Spleen (tissue), 7 donors: Measurements from ENCODE around the gene ELP5.

Experiments used
- POLR2A ChIP-seq, 3 donors: fragments of 450-650 bp; IDR thresholded peaks; one replicate each; pipeline ENCODE4 v1.5.1; 2017; ENCODE audit warnings: antibody characterized with exemption in 3 of 3, mild to moderate bottlenecking in 1 of 3
- POLR2AphosphoS5 ChIP-seq, 3 donors: sonication (generic); formaldehyde crosslinking; IDR thresholded peaks; one replicate each; pipeline ENCODE4 v1.5.1; 2017; ENCODE audit warnings: antibody characterized with exemption in 3 of 3
- TF ChIP-seq, protein P1 (sequence below), 11 experiments: fragments of 200-600 bp in 7 of 11; fragments of 450-650 bp in 4 of 11; sonication (generic) in 4 of 11; IDR thresholded peaks in 8 of 11; conservative IDR thresholded peaks in 3 of 11; 1 replicate in 7 of 11; 2 replicates in 4 of 11; pipeline versions ENCODE4 v1.4.0 to v1.8.0; 2016 to 2021; ENCODE audit warnings: antibody characterized with exemption in 11 of 11, inconsistent platforms in 4 of 11, mild to moderate bottlenecking in 1 of 11
- donor health status: DM: no; HTN: no; CAD: no; lungs with moderate emphysema.
- donor health status: DM: no; HTN: no; CAD: no.
- donor health status: DM: no; HTN: no; CAD: no.

- TF ChIP-seq, protein P1, sequence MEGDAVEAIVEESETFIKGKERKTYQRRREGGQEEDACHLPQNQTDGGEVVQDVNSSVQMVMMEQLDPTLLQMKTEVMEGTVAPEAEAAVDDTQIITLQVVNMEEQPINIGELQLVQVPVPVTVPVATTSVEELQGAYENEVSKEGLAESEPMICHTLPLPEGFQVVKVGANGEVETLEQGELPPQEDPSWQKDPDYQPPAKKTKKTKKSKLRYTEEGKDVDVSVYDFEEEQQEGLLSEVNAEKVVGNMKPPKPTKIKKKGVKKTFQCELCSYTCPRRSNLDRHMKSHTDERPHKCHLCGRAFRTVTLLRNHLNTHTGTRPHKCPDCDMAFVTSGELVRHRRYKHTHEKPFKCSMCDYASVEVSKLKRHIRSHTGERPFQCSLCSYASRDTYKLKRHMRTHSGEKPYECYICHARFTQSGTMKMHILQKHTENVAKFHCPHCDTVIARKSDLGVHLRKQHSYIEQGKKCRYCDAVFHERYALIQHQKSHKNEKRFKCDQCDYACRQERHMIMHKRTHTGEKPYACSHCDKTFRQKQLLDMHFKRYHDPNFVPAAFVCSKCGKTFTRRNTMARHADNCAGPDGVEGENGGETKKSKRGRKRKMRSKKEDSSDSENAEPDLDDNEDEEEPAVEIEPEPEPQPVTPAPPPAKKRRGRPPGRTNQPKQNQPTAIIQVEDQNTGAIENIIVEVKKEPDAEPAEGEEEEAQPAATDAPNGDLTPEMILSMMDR (IDR thresholded peaks at IDR 0.05 in 8 of 11, conservative IDR thresholded peaks at IDR 0.05 in 3 of 11) = no peak
- TF ChIP-seq POLR2AphosphoS5 (IDR thresholded peaks at IDR 0.05) = peak in 1 of 3 donors; percentile 32
- TF ChIP-seq POLR2A (IDR thresholded peaks at IDR 0.05) = no peak
Observed at GRCh38 chr17:7256766-7257456, 4.9 kb downstream of the ELP5 start.
